ENCODE results near the gene PIK3CD.
"Not testable (repeated sequence)": the region's sequence is repeated elsewhere in the genome, so short reads cannot be mapped to it uniquely, and the experiment has no call there.

PIK3CD gene

DNA sequence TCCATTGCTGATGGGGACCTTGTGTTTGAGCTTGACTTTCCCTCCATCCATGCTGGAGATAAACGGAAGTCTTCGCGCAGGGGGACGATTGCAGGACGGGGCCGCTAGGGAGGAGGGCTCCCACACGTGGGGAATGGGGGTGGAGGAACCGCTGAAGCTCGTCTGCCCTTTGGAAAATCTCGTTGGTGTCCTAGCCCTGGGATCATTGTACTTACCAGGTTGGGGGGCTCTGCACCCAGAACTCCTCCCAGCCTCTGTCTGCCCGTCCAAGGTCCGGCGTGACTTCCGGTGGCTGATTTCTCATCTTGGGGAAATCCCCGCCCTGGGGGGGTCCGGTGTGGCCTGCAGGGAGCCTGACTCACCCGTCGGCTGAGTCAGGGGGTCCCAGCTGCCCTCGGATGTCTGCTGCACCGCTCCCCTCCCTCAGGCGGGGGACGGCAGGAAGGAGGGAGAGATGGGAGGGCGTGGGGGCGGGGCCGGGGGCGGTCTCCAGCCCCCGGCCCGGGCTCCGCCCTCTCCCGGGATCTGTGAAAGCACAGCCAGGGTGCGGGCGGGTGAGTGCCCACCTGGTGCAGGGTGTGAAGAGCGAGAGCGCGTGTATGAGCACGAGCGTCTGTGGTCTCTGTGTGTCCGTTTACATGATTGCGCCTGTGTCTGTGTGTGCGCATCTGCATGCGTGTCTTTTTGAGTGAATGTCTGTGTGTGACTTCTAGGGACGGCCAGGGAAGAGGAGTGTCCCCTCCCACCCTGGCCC lies 35.8 kb downstream of the PIK3CD start:
- DNase-seq (ENCODE audit: extremely low spot score, insufficient read length, low read depth) (no peak), FAIRE-seq (peak; percentile 69)

DNA sequence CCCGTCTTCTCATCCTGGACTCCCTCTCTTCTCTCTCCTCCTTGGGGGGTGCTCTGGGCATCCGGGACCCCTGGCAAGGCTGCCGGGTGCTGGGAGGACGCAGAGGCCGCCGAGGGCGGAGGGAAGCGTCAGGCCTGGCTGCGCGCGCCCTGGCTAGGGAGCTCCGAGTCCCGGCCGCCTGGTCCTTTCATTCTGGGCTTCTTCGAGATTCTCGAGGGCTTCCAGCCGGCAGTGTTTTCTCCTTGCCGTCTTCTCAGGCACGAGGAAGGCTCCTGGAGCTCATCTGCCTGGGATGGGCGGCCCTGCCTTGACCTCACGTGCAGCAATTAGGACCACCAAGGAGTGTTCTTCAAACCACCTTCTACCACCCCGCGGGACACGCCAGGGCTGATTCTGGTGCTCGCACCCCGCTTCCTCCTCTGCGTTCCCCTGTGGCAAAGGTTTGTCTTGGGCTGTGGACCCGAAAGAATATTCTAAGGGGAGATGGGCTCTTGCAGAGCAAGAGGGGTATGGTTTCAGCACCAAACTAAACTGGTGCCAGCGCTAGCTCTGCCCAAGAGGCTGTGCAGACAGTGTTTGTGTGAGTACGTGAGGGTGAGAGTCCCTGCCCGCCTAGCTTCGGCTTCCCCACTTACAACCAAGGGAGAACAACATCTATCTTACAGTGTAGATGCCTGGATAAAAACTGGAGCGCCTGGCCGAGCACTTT lies 36.5 kb downstream of the PIK3CD start:
- no peak for DNase-seq (ENCODE audit: extremely low spot score, insufficient read length, low read depth)
- peak; percentile 65 for FAIRE-seq

DNA sequence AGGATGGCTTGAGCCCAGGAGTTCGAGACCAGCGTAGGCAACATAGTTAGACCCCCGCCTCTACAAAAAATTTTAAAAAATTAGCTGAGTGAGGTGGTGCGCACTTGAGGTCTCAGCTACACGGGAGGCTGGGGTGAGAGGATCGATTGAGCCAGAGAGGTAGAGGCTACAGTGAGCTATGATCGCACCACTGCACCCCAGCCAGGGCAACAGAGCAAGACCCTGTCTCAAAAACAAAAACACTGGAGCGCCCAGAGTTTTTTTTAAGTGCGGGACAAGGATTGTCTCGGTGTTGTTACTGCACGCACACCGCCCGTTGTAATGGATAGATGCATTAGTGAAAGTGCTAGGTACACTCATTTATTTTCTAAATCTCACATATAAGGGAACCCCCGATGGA lies 37.1 kb downstream of the PIK3CD start:
- DNase-seq (ENCODE audit: extremely low spot score, insufficient read length, low read depth) = no peak
- peak; percentile 35 for FAIRE-seq

DNA sequence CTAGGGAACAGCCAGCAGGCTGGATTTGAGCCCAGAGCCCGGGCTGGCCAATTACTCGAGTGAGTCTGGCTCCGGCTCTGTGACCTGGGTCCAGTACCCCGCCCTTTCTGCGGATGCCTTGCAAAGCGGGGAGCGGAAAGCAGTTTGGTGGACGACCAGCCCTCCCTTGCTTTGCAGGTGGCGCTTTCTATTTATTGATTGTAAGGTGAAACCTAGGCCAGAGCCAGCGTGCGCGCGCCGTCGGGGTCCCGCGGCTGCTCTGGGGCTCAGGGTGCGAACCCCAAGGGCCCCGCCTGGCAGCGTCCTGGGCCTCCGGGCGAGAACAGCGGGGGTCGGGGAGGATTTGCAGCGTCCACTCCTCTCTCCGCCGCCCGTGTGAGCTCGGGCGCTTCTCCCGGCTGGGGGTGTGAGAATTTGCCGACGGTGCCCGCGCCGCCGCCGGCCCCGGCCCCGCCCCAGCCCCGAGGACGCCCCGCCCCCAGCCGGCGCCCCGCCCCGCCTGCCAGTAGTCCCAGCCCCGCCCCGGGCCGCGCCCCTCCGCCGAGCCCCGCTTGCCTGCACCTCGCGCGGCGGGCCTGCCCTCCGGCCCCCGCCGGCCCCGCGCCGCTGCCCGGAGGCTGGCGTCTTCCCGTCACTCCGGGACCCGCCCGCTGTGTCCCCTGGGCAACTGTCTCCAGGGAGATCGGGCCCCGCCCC lies 37.6 kb downstream of the PIK3CD start:
- DNase-seq (ENCODE audit: extremely low spot score, insufficient read length, low read depth) (peak; percentile 84), FAIRE-seq (peak; percentile 62)

DNA sequence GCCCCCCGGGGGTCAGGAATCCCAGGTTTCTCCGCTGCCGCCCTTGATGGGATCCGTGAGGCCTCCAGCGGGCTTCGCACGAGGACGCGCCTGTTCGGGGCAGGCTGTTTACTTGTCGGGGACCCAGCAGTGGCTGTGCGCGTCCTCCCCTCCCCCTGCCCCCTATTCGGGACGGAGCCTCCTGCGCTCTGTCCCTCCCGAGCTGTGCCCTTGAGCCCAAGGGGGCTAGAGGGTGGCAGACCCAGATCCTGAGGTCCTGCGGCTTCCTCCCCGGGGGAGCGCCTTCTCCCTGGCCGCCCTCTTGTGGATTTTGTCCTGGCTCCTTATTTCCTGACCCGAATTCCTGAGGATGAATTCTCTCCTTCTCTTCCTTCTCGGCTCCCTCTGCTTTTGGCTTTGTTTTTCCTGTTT lies 38.4 kb downstream of the PIK3CD start:
- no peak for FAIRE-seq
- DNase-seq (ENCODE audit: extremely low spot score, insufficient read length, low read depth) = no peak

DNA sequence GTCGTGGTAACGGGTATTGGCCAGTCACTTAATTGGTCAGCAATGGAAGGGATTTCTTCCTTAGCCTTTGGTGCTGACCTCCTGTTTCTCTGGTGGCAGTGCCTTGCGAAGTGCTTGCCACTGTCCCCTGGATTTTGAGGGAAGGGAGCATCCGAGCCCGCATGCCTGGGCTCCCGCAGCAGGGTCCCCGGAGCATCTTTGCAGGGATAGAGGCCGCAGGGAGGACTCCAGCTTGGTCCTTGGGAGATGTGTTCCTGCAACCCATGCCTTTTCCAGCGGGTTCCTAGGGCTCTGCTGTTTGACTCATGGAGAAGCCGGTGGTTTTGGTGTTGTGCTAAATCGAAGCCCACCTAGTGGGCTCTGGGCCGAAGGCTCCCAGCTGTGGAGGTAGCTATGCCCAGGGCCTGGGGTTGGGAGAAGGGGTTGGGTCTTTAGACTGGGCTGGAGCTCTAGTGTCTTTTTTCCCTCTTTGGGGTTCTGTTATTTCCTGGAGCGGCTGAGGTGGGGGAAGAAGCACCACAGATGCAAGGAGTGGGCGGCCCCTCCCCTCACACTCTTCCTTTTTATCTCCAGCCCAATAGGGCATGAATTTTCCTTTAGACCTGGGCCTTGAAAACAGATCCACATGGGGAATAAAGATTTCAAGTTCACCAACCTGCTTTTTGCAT lies 39.0 kb downstream of the PIK3CD start:
- no peak for FAIRE-seq
- DNase-seq (ENCODE audit: extremely low spot score, insufficient read length, low read depth) = no peak

DNA sequence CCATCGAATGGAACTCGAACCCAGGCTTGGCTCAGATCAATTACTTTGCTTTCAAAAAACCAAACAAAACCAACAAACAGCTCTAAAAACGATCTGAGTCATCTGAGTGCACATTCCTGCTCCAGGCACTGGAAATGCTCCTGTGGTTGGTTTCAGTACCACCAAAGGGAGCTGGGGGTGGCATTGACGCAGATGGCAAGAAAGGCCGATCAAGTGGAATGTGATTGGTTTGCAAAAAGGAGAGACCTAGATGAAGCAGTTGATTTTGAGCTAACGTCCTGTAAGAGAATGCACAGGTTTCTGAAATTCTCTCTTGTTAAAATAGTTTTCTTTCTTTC lies 39.5 kb downstream of the PIK3CD start:
- FAIRE-seq = no peak
- DNase-seq (ENCODE audit: extremely low spot score, insufficient read length, low read depth) = no peak

DNA sequence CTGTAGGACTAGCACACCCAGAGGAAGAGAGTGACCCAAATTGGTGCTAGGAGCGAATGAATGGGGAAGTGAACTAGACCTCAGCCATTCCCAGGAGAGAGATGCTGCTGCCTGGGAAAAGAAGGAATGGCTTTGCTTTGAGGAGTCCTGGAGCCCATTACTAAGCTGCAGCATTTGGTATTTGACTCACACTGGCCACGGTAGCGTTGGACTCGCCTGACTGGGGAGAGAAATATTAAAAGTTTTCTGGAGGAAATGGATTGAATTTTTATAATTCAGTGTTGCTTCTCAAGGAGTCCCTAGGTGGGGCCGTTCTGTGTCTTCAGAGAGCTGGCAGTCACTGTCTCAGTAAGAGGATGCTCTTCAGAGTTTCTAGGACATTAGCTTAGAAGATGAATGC lies 40.2 kb downstream of the PIK3CD start:
- FAIRE-seq = no peak
- no peak for DNase-seq (ENCODE audit: extremely low spot score, insufficient read length, low read depth)

DNA sequence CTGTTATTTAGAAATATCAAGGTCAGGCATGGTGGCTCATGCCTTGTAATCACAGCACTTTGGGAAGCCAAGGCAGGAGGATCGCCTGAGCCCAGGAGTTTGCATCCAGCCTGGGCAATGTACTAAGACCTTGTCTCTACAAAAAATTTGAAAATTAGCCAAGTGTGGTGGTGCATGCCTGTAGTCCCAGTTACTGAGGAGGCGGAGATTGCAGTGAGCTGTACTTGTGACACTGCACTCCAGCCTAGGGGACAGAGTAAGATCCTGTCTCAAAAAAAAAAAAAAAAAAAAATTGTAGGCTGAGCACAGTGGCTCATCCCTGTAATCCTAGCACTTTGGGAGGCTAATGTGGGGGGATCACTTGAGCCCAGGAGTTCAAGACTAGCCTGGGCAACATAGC lies 45.3 kb downstream of the PIK3CD start:
- no peak for FAIRE-seq

DNA sequence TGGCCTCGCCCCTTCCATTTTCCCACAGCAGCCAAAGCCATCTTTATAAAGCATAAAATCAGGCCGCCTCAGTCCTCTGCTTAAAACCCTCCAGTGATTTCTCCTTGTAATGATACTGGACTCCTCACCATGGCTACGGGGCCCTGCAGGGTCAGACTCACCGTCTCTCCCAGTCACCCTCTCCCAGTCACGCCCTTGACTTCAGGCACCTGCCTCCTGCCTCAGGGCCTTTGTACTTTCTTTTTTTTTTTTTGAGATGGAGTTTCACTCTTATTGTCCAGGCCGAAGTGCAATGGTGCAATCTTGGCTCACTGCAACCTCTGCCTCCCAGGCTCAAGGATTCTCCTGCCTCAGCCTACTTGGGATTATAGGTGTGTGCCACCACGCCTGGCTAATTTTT lies 47.8 kb downstream of the PIK3CD start:
- DNase-seq (ENCODE audit: extremely low spot score, insufficient read length, low read depth) (no peak), FAIRE-seq (no peak)

More for the DNA sequence above, 45.3 kb downstream of the PIK3CD start:
- no peak for DNase-seq (ENCODE audit: extremely low spot score, insufficient read length, low read depth)

DNA sequence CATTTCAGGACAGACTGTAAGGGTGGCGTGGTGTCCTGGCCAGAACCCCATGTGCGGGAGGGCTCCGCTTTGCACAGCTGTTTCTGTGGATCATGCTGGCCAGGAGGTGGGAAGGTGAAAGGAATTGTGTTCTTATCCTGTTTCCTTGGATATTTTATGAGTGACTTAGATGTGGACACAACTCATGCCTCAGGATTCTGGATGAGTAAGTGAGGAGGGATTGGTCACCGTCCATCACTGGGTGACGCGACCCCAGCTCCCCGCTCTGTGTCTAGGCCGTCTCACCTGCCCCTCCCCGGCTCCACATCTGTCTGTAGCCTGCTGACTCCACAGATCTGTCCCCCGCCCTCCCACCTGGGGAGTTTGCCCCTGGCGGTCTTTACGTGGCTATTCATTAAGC lies 48.8 kb downstream of the PIK3CD start:
- FAIRE-seq (no peak), DNase-seq (ENCODE audit: extremely low spot score, insufficient read length, low read depth) (no peak)

DNA sequence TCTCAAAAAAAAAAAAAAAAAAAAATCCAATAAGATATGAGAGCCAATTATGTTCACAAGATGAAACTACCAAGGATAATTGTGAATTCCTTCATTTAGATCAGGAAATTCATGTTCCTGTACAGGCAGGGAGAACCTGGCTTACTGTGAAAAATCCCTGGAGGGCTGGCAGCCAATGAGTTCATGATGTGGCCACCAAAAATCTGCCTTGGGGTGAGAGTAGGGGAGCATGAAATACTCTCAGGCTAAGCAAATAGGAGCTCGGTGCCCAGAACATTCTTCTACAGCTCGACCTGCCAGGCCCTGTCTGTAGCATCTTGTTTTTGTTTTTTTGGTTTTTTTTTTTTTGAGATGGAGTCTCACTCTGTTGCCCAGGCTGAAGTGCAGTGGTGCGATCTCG lies 50.1 kb downstream of the PIK3CD start:
- FAIRE-seq (no peak), DNase-seq (ENCODE audit: extremely low spot score, insufficient read length, low read depth) (no peak)

DNA sequence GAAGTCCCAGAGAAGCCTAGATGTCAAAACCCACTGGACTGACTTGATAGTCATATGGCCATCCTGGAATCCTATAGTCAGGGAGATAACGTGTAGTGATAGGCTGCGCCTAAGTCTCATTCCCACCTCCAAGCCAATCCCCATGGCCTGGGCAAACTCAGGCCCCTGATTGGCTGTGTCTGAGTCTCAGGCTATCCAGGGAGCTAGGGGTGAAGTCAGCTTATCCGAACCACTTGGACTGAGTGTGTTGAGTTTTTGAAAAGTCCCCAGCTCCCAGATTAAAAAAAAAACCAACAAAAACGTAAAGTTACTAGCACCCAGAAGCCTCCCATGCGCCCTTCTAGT lies 51.6 kb downstream of the PIK3CD start:
- FAIRE-seq = no peak

DNA sequence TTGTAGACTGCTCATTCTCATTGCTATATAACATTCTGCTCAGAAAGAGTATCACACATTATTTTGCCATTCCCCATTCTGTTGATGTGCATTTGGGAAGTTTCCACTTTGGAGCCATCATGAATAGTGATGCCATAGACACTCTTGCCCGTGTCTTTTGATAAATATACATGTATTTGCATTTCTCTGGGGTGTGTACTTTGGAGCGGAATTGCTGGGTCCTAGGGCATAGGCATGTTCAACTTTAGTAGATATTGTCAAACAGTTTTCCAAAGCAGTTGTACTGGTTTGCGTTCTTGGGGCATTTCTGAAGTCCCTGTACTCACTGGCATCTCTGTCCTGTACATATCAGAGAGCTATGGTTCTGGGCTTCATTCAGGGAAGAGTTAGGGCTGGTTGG lies 52.1 kb downstream of the PIK3CD start:
- no peak for FAIRE-seq
- no peak for DNase-seq (ENCODE audit: extremely low spot score, insufficient read length, low read depth)

More for the DNA sequence above, 51.6 kb downstream of the PIK3CD start:
- no peak for DNase-seq (ENCODE audit: extremely low spot score, insufficient read length, low read depth)

DNA sequence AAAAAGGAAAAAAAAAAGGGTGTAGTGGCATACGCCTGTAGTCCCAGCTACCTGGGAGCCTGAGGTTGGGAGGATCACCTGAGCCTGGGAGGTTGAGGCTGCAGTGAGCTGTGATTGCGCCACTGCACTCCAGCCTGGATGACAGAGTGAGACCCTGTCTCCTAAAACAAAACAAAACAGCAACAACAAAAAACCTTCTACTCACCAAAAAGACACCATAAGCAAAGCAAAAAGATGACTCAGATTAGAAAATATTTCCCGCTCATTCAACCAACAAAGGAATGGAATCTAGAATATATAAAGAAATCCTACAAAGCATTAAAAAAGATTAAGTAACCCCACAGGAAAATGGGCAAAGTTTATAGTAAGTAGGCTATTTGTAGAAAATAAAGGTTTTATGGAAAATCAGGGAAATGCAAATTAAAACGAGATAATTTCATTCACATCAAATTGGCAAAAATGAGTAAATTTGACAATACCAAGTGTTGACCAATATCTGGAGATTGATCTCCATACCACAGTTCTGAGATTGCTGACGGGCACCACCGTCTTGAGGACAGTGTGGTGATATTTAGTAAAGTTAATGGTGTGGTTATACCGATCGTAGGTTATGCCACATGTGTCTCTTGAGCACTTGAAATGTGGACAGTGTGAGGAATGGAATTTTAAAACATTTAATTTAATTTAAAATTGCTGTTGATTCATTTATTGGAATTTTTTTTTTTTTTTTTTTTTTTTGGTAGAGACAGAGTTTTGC lies 54.0 kb downstream of the PIK3CD start:
- FAIRE-seq (no peak), DNase-seq (ENCODE audit: extremely low spot score, insufficient read length, low read depth) (no peak)

DNA sequence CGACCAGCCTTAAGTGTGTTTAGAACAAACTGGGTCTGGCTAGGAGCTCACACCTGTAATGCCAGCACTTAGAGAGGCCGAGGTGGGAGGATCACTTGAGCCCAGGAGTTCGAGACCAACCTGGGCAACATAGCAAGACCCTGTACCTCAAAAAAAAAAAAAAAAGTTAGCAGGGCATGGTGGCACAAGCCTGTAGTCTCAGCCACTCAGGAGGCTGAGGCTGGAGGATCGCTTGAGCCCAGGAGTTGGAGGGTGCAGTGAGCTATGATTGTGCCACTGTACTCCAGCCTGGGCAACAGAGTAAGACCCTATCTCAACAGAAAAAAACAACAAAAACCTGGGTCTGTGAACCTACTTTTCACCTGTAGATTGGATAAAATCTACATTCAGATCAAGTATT lies 54.6 kb downstream of the PIK3CD start:
- DNase-seq (ENCODE audit: extremely low spot score, insufficient read length, low read depth) = no peak
- FAIRE-seq = no peak

DNA sequence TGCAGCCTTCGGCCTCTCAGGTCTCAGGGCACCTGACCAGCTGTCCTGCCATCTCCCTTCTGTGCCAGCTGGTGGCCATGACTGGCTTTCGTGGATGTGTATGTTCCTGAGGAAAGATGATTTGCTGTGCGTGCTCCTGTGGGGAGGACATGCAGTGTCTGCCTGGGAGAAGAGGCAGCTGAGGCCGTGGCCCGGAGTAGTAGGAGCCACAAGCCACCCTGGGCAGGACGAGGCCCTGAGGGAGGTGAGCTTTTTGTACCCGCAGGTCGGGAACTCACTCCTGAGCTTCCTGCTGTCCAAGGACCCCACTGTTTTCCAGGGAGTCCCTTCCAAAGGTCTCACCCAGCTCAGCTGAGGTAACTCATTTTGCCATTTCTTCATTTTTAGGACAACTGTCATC lies 58.5 kb downstream of the PIK3CD start:
- FAIRE-seq (no peak), DNase-seq (ENCODE audit: extremely low spot score, insufficient read length, low read depth) (no peak)

DNA sequence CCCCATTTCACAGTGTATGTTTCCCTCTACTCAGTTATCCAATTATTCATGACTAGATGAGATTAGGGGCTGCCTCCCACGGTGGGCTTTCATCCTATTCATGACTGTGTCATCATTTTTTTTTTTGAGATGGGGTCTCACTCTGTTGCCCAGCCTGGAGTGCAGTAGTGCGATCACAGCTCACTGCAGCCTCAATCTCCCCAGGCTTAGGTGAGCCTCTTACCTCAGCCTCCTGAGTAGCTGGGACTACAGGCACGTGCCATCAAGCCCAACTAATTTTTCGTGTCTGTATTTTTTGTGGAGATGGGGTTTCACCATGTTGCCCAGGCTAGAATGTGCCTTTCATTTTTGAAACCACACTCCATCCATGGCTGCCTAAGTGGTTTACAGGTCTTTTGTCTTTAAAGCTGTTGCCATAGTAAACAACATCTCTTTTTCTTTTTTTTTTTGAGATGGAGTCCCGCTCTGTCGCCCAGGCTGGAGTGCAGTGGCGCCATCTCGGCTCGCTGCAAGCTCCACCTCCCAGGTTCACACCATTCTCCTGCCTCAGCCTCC lies 60.0 kb downstream of the PIK3CD start:
- DNase-seq (ENCODE audit: extremely low spot score, insufficient read length, low read depth) (no peak), FAIRE-seq (no peak)

DNA sequence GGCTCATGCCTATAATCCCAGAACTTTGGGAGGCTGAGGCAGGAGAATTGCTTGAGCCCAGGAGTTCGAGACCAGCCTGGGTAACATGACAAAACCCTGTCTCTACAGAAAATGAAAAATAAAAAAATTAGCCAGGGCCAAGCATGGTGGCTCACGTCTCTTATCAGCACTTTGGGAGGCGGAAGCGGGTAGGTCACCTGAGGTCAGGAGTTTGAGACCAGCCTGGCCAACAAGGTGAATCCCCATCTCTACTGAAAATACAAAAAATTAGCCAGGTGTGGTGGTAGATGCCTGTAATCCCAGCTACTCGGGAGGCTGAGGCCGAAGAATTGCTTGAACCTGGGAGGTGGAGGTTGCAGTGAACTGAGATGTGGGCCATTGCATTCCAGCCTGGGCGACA lies 61.2 kb downstream of the PIK3CD start:
- DNase-seq (ENCODE audit: extremely low spot score, insufficient read length, low read depth); FAIRE-seq: not testable (repeated sequence)

DNA sequence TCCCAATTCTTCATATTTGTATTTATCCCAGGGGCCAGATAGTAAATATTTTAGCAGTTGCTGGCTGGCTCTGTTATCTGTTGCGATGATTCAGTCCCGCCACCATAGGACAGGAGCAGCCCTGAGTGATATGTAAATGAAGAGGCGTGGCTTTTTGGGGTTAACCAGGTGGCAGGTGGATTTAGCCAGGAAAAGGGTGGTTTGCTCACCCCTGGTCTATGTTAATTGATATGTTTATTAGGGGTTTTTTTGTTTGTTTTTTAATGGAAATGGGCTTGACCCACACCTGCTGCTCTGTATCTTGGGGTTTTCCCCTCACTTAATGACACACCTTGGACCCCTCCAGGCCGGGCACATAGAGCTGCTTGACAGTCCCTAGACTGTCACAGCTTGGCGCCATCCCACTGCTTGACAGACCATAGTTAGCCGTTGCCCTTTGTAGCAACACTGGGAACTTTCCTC lies 62.8 kb downstream of the PIK3CD start:
- FAIRE-seq (no peak), DNase-seq (ENCODE audit: extremely low spot score, insufficient read length, low read depth) (no peak)
